GM19193 (cell line): ENCODE measurements around the gene UQCC5.

Source experiments
- POLR2A ChIP-seq: IDR thresholded peaks from 4 replicates; pipeline ENCODE4 v1.6.1; 2011; ENCODE audit not compliant: insufficient read depth, insufficient read length; ENCODE audit errors: extremely low read depth

UQCC5 gene

DNA sequence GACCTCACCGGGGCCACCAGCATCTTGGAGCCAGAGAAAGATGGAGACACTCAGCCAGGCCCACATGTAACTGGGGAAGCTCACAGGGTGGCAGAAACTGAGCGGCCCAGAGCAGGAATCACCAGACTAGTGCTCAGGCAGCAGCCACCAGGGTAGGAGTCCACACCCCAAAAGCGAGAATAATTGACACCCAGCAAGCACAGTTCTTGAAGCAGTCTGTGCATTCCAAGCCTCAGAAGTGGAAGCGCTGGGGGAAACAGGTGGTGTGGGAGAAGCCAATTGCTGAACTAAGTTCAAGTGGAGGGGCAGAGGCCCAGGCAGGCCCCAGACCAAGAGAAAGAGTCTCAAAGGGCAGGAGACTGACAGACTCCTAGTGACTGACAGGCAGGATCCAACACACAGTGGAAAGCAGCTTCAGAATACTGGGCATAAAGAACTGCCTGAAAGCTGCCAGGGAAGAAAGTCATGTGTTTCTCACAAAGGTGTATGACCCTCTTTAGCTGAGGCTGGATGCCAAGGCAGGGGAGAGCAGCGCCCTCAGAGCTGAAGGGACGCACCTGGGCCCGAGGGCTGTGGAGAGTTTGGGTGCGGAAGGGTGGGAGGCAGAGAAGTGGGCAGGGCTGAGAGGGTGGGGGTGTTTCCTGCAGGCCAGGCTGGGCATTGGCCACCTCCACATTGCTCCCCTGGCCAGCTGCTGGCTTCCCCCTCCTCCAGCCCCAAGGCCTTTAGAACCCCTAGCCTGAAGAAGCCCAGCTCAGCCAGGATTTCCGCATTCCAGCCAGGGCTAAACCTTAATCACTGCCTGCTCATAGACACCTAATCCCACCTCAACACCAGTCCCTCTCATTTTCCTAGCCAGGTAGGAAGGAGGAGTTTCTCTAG lies 10.5 kb upstream of the UQCC5 start:
- TF ChIP-seq POLR2A, result no peak

DNA sequence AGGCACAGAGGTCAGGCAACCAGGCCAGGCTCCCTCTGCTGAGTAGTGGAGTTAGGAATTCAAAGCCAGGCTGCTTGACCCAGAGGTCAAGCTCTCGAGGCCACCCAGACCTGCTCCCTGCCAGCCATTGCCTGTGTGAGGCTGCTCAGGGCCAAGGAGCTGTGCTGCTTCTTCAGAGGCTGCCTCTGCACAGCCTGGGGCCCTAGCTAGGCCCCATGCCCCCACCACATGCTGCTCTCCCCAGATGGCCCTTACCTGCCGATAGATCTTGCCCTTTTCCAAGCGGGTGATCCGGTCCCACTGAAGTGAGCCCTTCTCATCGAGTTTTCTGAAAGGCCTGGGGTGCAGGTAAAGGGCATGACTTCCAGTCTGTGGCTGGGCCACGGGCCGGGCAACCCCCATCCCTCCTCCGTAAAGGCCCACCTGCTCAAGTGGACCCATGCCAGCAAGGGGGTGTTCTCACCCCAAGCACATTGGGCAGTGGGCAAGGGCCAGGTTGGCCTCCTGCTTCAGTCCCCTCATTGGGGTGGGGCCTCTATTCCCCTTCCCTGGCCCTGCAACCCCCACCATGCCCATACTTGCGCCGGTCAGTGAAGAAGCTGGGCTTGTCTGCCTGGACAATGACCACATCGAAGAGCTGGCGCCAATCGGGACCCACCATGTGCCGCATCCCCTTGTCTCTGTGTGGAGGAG lies 9.2 kb upstream of the UQCC5 start:
- TF ChIP-seq POLR2A, result no peak

DNA sequence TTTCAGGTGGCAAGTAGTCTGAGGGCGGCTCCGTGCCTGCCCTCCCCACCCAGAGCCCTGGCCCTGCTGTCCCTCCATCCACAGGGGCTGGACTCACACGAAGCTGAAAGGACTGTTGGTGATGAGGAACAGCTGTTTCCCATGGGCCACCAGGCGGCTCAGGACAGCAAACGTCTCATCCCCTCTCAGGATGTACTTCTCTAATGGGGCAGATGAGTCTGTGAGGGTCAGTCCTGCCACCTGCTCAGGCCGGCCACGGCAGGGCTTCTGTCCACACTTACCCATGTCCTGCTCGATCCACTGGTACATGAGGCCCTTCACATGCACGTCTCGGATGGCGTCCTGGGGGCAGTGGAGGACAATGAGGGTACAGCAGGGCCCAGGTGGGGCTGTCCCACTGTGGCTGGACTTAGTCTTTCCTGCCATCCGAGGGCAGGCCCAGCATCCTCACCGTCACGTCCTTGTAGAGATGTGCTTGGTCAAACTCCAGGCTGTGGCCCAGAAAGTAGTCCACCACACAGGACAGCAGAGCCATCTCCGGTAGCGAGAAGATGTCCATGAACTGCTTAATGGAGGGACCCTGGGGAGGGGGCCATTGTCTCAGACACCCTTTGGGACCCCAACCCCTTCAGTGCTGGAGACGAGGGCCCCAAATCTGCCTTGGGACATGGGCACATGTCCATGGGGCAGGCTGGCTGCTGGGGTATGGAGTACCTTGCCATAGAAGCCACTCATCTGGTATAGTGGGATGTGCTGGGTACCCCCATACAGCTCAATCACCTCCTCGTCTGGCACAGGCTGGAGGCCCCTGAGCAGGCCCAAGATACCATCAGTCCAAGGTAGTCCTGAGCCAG lies 8.4 kb upstream of the UQCC5 start:
- no peak for TF ChIP-seq POLR2A

DNA sequence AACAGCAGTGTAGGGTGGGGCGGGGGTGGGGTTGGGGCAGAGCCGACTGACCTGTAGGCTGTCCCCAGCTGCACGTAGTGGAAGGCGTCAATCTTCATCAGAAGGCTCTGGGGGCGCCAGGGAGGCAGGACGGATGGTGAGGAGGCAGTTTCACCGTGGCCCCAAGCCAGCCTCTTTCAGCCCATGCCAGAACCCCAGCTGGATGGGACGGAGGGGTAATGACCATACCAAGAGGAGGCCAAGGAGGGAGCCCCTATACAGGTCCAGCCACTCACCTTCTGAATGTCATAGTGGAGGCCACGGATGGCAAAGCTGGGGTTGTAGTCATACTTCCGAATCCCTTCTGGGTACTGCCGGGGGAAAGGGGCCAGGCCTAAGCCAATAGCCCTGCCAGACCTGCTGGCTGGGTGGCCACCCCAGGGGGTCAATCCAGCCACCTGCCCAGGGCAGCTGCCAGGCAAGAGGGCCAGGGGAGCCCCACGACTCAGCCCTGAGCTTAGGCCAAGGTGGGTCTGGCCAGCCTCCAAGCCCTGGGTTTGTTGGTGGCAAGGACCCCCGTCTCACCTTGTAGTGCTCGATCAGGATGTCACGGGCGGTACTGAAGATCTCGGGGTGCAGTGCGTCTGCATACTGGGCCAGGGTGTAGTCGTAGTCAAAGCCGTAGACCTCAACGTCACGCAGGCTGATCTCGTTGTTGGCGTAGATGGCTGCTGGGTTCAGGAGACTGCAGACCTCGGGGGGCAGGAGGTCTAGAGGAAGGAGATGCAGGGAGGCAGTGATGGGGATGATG lies 7.6 kb upstream of the UQCC5 start:
- no peak for TF ChIP-seq POLR2A

DNA sequence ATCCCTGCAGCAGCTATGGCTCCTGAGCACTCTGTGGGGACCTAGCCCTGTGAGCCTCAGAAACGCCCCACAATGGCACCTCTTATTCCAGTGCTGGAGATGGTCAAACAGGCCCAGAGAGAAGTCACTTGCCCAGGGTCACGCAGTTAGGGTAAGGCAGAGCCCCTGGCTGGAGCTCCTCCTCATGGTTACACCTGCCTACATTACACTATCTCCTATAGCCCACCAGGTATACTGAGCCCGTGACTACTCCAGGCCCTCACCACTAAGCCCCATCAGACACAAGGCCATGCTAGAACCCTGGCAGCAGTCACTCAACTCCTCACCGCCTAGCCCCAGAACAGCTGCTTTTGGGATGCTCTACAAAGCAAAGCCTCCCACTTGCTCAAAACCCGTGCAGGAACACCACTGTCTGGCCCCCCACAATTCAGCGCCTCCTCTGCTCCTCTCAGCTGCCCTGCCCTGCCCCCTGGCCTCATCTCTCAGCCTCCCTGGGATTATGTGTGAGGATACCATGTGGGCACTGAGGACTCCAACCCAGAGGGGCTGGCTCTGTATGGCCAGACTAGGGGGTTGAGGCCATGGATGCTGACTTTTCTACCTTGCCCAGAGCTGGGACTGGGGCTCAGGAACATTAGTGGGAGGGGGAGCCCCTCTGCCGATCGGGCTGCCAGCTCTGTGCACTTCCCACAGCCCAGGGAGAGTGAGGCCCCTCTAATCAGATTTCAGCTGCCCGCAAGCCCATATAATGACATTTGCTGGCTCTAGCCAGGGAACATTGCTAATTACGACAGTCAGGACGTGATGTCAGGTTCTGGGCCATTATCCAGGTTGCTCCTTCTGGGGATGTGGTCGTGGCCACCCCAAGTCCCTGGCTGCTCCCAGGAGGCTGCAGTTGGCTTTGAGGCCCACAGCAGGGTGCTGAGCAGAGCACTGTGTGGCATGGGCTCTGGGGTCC lies 6.8 kb upstream of the UQCC5 start:
- TF ChIP-seq POLR2A, result no peak

DNA sequence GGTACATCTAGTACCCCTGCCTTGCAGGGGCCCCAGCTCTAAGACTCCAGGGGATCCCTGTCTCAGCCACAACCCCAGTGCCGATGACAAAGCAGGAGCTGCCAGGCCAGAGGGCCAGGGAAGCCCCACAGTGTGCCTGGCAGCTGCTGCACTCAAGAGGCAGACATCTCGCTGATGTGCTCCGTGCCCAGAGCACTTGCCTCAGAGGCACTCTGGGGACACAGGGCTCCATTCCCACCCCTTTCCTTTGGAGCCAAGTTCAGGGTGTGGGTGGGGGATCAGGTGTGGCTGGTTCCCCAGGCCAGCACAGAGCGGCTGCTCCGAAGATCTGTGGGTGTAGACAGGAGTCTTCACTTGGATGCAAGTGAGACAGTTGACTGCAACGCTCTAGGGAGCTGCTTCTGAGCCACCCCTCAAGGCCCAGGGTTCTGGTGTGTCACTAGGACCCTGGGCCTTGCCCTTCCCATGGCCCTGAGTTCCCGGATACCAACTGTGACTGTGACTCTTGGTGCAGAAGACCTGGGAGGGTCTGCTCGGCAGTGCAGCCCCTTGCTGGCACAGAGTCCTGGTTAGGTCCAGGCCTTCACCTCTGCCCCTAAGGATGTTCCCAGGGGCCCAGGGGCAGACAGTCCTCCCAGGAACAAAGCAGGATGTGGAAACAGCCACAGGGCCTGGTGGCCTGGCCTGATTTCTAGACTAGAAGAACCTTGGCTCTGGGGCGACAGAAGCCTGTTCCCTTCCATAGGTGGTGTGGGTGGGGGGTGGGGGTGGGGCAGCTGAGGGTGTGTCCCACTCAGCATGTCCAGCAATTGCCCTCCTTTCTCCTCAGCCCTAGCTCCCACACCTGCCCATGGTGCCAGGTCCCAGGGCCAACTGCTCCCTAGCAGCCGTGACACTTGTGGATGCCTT lies 5.2 kb upstream of the UQCC5 start:
- TF ChIP-seq POLR2A, result no peak

DNA sequence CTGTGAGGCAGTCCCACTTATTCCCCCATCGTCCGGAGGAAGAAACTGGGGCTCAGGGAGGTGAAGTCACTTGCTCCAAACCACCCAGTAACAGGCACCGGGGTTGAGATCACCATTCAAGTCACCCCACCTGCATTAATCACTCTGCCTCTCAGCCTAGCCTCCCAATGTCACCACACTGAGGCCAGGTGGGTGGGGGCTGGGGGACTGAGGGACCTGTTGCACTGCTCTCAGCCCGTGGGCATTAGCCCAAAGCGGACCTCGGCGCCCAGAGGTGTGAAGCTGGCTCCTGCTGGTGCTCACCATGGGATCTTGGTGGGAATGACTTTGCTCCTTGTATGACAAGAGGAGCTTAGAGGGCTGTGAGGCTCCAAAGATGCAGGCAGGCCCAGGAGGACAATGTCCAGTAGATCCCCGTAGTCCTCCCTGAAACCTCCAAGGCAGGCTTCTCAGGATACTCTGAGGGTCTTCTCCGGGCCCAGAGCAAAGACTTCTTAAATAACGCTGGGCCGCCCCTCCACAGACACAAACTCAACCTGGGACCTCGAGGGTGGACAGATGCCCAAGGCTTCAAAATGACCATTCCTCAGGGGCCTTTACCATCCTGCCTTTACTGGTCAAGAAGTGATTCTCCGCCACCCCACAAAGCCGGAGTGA lies 4.4 kb upstream of the UQCC5 start:
- TF ChIP-seq POLR2A, result no peak

DNA sequence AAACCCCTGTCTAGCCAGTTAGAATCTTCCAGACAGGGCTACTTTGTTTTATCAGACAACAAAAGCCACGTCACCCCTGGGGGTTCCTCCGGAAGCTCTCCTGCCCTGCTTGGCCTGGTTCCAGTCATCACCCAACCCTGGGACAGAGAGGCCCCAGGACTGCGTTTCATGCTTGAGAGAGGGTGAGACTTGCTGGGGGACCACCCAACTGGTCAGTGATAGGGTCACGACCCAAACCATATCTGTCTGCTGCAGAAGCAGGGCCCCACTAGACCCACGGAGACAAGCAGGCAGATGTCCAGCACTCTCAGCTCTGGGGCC lies 3.9 kb upstream of the UQCC5 start:
- TF ChIP-seq POLR2A, result no peak

DNA sequence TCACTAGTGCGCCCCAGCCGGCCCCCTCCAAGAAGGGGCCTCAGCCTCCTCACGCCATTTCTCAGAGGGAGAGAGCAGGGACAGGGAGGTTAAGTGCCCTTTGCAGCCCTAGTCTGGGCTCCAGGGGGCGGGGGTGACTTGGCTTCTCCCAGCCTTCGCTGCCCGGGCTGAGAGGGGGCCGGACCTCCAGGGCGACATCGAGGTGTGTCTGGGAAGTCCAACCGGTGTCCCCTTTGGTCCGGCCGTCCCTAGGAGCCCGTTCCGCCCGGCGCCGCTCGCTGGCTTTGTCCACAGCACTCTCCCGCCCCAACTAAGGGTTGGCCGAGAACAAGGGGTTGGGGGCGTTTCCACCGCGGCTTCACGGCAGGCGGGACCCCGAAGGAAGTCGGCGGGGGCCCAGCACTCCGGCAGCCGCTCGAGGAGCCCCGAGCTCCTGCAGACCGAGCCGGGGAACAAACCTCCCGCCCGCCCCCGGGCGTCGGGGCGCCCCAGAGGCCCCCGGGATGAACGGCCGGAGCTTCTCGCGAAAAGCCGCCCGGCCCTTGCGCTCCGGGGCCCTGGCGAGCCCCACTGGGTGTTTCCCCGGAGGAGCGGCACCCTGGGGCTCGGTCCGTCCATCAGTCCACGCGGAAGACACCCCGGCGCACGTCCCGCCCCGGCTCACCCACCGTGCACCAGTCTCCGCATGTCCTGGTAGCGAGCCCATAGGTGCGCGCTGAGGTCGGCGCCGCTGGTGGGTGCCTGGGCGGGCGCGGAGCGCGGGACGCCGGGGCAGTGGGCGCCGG lies 3.4 kb upstream of the UQCC5 start:
- no peak for TF ChIP-seq POLR2A

DNA sequence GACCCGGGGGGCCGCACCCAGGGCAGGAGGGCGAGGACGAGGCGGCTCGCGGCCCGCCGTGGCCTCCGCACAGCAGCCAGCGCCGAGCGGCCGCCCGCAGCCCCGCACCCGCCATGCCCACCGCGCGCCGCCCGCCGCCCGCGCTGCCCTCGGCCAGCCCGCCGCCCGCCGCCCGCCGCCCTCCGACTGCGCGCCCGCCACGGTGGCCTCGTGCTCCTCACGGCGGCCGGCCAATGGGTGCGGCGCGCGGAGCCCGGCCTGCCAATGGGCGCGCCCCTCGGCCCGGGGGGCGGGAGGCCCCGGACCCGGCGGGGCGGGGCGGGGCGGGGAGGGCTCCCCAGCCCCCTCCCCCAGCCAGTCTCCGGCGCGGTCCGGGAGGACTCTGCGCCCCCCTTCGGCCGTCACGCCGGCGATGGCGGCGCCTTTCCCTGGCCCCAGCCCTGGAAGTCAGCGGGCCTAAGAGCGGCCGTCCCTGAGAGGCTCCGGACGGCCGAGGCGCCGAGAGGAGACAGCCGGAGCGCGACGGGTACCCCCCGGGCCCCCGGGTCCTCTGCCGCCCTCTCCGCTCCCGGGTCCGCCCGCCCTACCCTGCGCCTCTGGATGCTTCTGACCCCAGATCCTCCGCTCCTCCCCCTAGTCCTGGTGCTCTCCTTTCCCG lies 2.7 kb upstream of the UQCC5 start, which contains the start of gene NT5DC2:
Gene NT5DC2 (minus strand): TSS at position 235 of the 658 bp plus-strand sequence. CDS start 120 bp downstream, at position 115.
- peak; percentile 45 for TF ChIP-seq POLR2A
